ENCODE results near the gene ZNF496. TPM values are rescaled to one million over a fixed set of nuclear protein-coding genes. Genes with fewer than 3 reads are reported as not detected.
A peak's percentile ranks its signal among the peaks of the same experiment; 100 is the strongest.

The ZNF496 gene
- total and polyA plus RNA-seq, 9 of the 15 experiments (the other 6 are each of a cell fraction or from before 2014, with no cell fraction given): 4.3 to 54.0 (median 31.3) TPM

DNA sequence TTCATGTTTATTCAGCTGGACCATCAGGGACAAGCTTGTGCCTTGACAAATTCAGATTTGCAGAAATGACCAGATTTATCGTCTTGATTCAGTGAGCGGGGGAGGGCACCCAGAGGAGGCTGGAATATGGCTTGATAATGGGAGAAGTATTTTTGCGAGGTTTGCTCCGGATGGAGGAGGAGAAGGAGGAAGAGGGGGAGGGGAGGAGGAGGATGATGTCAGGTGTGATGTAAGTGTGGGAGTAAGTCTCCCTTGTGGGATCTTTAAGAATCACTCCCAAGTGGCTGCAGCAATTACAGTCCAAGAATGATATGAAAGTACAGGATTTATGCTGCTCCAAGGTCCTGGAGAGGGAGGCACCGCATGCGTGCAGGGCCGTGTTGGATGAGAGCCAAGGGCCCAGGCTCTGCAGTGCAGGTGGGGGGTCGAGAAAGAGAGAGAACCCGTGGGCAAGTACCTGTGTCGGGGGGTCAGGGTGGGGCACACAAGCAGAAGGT, 5.6 kb upstream of the ZNF496 start (continued):
- TF ChIP-seq, protein P1, sequence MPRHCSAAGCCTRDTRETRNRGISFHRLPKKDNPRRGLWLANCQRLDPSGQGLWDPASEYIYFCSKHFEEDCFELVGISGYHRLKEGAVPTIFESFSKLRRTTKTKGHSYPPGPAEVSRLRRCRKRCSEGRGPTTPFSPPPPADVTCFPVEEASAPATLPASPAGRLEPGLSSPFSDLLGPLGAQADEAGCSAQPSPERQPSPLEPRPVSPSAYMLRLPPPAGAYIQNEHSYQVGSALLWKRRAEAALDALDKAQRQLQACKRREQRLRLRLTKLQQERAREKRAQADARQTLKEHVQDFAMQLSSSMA (CRISPR knock-in tag; IDR thresholded peaks at IDR 0.05): no peak
- TF ChIP-seq ZNF23 (CRISPR knock-in tag; IDR thresholded peaks at IDR 0.05): no peak
- TF ChIP-seq SAFB2 (IDR thresholded peaks at IDR 0.05; ENCODE audit: borderline replicate concordance, low read depth, low read length, severe bottlenecking): no peak
- no peak for TF ChIP-seq NELFE (IDR thresholded peaks at IDR 0.05; ENCODE audit: insufficient read depth, insufficient read length)
- TF ChIP-seq, protein P2, sequence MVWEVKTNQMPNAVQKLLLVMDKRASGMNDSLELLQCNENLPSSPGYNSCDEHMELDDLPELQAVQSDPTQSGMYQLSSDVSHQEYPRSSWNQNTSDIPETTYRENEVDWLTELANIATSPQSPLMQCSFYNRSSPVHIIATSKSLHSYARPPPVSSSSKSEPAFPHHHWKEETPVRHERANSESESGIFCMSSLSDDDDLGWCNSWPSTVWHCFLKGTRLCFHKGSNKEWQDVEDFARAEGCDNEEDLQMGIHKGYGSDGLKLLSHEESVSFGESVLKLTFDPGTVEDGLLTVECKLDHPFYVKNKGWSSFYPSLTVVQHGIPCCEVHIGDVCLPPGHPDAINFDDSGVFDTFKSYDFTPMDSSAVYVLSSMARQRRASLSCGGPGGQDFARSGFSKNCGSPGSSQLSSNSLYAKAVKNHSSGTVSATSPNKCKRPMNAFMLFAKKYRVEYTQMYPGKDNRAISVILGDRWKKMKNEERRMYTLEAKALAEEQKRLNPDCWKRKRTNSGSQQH (CRISPR knock-in tag; IDR thresholded peaks at IDR 0.05): 0 out of 2 replicates have a peak, but pooled peaks have one; percentile 15
- peak; percentile 86 for TF ChIP-seq JUND (IDR thresholded peaks at IDR 0.05; ENCODE audit: borderline replicate concordance, low read depth, low read length)
- peak; percentile 73; the same call in 1 of the 3 replicates for TF ChIP-seq JUND (tag; IDR thresholded peaks at IDR 0.05; ENCODE audit: borderline replicate concordance, low read depth, low read length)
- TF ChIP-seq ELF2 (CRISPR knock-in tag; IDR thresholded peaks at IDR 0.05): no peak
- TF ChIP-seq SPI1 (IDR thresholded peaks at IDR 0.05; ENCODE audit: borderline replicate concordance, low read depth, low read length): no peak
- no peak for TF ChIP-seq PRPF4 (IDR thresholded peaks at IDR 0.05; ENCODE audit: insufficient read depth, low read depth, low read length, poor library complexity, severe bottlenecking)
- TF ChIP-seq AFF1 (IDR thresholded peaks at IDR 0.05; ENCODE audit: low read depth in 1 of 2, partially characterized antibody in 2 of 2): peak in 1 of 2 experiments; percentile 32
- peak; percentile 48; the same call in 1 of the 2 replicates for TF ChIP-seq NBN (IDR thresholded peaks at IDR 0.05; ENCODE audit: low read depth)
- no peak for TF ChIP-seq ZKSCAN8 (CRISPR knock-in tag; IDR thresholded peaks at IDR 0.05)
- TF ChIP-seq, protein P3, sequence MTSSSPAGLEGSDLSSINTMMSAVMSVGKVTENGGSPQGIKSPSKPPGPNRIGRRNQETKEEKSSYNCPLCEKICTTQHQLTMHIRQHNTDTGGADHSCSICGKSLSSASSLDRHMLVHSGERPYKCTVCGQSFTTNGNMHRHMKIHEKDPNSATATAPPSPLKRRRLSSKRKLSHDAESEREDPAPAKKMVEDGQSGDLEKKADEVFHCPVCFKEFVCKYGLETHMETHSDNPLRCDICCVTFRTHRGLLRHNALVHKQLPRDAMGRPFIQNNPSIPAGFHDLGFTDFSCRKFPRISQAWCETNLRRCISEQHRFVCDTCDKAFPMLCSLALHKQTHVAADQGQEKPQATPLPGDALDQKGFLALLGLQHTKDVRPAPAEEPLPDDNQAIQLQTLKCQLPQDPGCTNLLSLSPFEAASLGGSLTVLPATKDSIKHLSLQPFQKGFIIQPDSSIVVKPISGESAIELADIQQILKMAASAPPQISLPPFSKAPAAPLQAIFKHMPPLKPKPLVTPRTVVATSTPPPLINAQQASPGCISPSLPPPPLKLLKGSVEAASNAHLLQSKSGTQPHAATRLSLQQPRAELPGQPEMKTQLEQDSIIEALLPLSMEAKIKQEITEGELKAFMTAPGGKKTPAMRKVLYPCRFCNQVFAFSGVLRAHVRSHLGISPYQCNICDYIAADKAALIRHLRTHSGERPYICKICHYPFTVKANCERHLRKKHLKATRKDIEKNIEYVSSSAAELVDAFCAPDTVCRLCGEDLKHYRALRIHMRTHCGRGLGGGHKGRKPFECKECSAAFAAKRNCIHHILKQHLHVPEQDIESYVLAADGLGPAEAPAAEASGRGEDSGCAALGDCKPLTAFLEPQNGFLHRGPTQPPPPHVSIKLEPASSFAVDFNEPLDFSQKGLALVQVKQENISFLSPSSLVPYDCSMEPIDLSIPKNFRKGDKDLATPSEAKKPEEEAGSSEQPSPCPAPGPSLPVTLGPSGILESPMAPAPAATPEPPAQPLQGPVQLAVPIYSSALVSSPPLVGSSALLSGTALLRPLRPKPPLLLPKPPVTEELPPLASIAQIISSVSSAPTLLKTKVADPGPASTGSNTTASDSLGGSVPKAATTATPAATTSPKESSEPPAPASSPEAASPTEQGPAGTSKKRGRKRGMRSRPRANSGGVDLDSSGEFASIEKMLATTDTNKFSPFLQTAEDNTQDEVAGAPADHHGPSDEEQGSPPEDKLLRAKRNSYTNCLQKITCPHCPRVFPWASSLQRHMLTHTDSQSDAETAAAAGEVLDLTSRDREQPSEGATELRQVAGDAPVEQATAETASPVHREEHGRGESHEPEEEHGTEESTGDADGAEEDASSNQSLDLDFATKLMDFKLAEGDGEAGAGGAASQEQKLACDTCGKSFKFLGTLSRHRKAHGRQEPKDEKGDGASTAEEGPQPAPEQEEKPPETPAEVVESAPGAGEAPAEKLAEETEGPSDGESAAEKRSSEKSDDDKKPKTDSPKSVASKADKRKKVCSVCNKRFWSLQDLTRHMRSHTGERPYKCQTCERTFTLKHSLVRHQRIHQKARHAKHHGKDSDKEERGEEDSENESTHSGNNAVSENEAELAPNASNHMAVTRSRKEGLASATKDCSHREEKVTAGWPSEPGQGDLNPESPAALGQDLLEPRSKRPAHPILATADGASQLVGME (CRISPR knock-in tag; IDR thresholded peaks at IDR 0.05): no peak
- TF ChIP-seq RCOR1 (IDR thresholded peaks at IDR 0.05; ENCODE audit: borderline replicate concordance in 1 of 2, low read depth in 2 of 2, low read length in 2 of 2): peak in 1 of 2 experiments; percentile 78; a peak in 3 of 4 replicates
